ENCODE results near the gene PACSIN3.

PACSIN3 gene

GRCh38 chr11:47229161-47229560 is 42.9 kb upstream of the PACSIN3 start:
- no peak for TF ChIP-seq FOXP2 (optimal IDR thresholded peaks at IDR 0.05; ENCODE audit: borderline replicate concordance, extremely low read depth, extremely low read length, insufficient read depth)
- TF ChIP-seq TAF1 (IDR thresholded peaks at IDR 0.05; ENCODE audit: borderline replicate concordance, insufficient read depth, low read length) = no peak
- TF ChIP-seq REST (IDR thresholded peaks at IDR 0.05; ENCODE audit: insufficient read depth in 1 of 2, low read depth in 2 of 2, low read length in 2 of 2) = no peak
- no peak for TF ChIP-seq POLR2AphosphoS5 (IDR thresholded peaks at IDR 0.05; ENCODE audit: low read depth, low read length)
- no peak for TF ChIP-seq SIN3A (IDR thresholded peaks at IDR 0.05; ENCODE audit: borderline replicate concordance, insufficient read depth, low read length)

- TF ChIP-seq SIN3A (IDR thresholded peaks at IDR 0.05; ENCODE audit: borderline replicate concordance, insufficient read depth, low read length) = no peak
- TF ChIP-seq FOXP2 (optimal IDR thresholded peaks at IDR 0.05; ENCODE audit: borderline replicate concordance, extremely low read depth, extremely low read length, insufficient read depth) = no peak
- TF ChIP-seq TAF1 (IDR thresholded peaks at IDR 0.05; ENCODE audit: borderline replicate concordance, insufficient read depth, low read length) = no peak
- no peak for TF ChIP-seq REST (IDR thresholded peaks at IDR 0.05; ENCODE audit: insufficient read depth in 1 of 2, low read depth in 2 of 2, low read length in 2 of 2)
- TF ChIP-seq POLR2AphosphoS5 (IDR thresholded peaks at IDR 0.05; ENCODE audit: low read depth, low read length) = no peak
These were observed 39.5 kb upstream of the PACSIN3 start for GRCh38 chr11:47225552-47226400.

GRCh38 chr11:47222696-47223095 is 36.5 kb upstream of the PACSIN3 start:
- TF ChIP-seq POLR2AphosphoS5 (IDR thresholded peaks at IDR 0.05; ENCODE audit: low read depth, low read length) = no peak
- TF ChIP-seq REST (IDR thresholded peaks at IDR 0.05; ENCODE audit: insufficient read depth in 1 of 2, low read depth in 2 of 2, low read length in 2 of 2) = no peak
- TF ChIP-seq SIN3A (IDR thresholded peaks at IDR 0.05; ENCODE audit: borderline replicate concordance, insufficient read depth, low read length) = no peak
- TF ChIP-seq TAF1 (IDR thresholded peaks at IDR 0.05; ENCODE audit: borderline replicate concordance, insufficient read depth, low read length) = no peak
- no peak for TF ChIP-seq FOXP2 (optimal IDR thresholded peaks at IDR 0.05; ENCODE audit: borderline replicate concordance, extremely low read depth, extremely low read length, insufficient read depth)

- no peak for TF ChIP-seq REST (IDR thresholded peaks at IDR 0.05; ENCODE audit: insufficient read depth in 1 of 2, low read depth in 2 of 2, low read length in 2 of 2)
- no peak for TF ChIP-seq TAF1 (IDR thresholded peaks at IDR 0.05; ENCODE audit: borderline replicate concordance, insufficient read depth, low read length)
- TF ChIP-seq SIN3A (IDR thresholded peaks at IDR 0.05; ENCODE audit: borderline replicate concordance, insufficient read depth, low read length) = no peak
- no peak for TF ChIP-seq POLR2AphosphoS5 (IDR thresholded peaks at IDR 0.05; ENCODE audit: low read depth, low read length)
- TF ChIP-seq FOXP2 (optimal IDR thresholded peaks at IDR 0.05; ENCODE audit: borderline replicate concordance, extremely low read depth, extremely low read length, insufficient read depth) = no peak
These were observed 34.2 kb upstream of the PACSIN3 start for GRCh38 chr11:47220401-47220821.

Measured in PFSK-1 (cell line).